Head of caudate nucleus (tissue), 42 donors: ENCODE results near the gene HMGCS2.

Experiments used
- DNase-seq, 42 donors: peaks; one replicate each; pipeline versions ENCODE4 v3.0.0 to v3.0.0-alpha.2; 2020 to 2021; ENCODE audit warnings: mixed read lengths in 7 of 42
- intact Hi-C: fragments of 100-400 bp; cut with DNase I; formaldehyde crosslinking; loops from one replicate; pipeline ENCODE4 v1.15.0; 2022

The HMGCS2 gene

GRCh38 chr1:119768778-119769177, at the start of gene HMGCS2:
HMGCS2 (minus strand) TSS chr1:119768905; CDS start chr1:119768844, 61 bp downstream.
- DNase-seq = peak in 1 of 42 donors; percentile 30
- intact Hi-C loops = no loop called here

GRCh38 chr1:119818181-119818580, 49.5 kb upstream of the HMGCS2 start:
- DNase-seq = no peak
- intact Hi-C loops = no loop called here

GRCh38 chr1:119816407-119816806, 47.7 kb upstream of the HMGCS2 start:
- DNase-seq = no peak
- intact Hi-C loops = no loop called here

GRCh38 chr1:119815928-119816327, 47.2 kb upstream of the HMGCS2 start:
- intact Hi-C loops = no loop called here
- no peak for DNase-seq

GRCh38 chr1:119815361-119815760, 46.7 kb upstream of the HMGCS2 start:
- intact Hi-C loops = no loop called here
- no peak for DNase-seq

- DNase-seq = no peak
- intact Hi-C loops = no loop called here
Measured at GRCh38 chr1:119814288-119814687, 45.6 kb upstream of the HMGCS2 start.

GRCh38 chr1:119811985-119812557, 43.4 kb upstream of the HMGCS2 start:
- intact Hi-C loops = no loop called here
- no peak for DNase-seq

- intact Hi-C loops = no loop called here
- DNase-seq = no peak
Measured at GRCh38 chr1:119811387-119811786, 42.7 kb upstream of the HMGCS2 start, which contains the start of gene REG4. REG4 (minus strand) TSS chr1:119811460; CDS start chr1:119808769, 2,691 bp downstream.

GRCh38 chr1:119808972-119809550, 40.4 kb upstream of the HMGCS2 start:
- intact Hi-C loops = no loop called here

GRCh38 chr1:119808491-119808890, 39.8 kb upstream of the HMGCS2 start:
- no peak for DNase-seq
- intact Hi-C loops = no loop called here

More at GRCh38 chr1:119808972-119809550, 40.4 kb upstream of the HMGCS2 start:
- peak; percentile 55 to 89 (median 78) for DNase-seq

GRCh38 chr1:119806489-119806888, 37.8 kb upstream of the HMGCS2 start:
- intact Hi-C loops = no loop called here
- no peak for DNase-seq

GRCh38 chr1:119805746-119806145, 37.0 kb upstream of the HMGCS2 start:
- intact Hi-C loops = no loop called here
- DNase-seq = no peak

- intact Hi-C loops = no loop called here
- no peak for DNase-seq
Measured at GRCh38 chr1:119805247-119805646, 36.5 kb upstream of the HMGCS2 start.

GRCh38 chr1:119799599-119800177, 31.0 kb upstream of the HMGCS2 start:
- no peak for DNase-seq
- intact Hi-C loops = no loop called here

GRCh38 chr1:119799003-119799402, 30.3 kb upstream of the HMGCS2 start:
- DNase-seq = no peak
- intact Hi-C loops = no loop called here

- no peak for DNase-seq
- intact Hi-C loops = no loop called here
Measured at GRCh38 chr1:119797606-119798005, 28.9 kb upstream of the HMGCS2 start.

- DNase-seq = no peak
- intact Hi-C loops = no loop called here
Measured at GRCh38 chr1:119797162-119797561, 28.5 kb upstream of the HMGCS2 start.

- no peak for DNase-seq
- intact Hi-C loops = no loop called here
Measured at GRCh38 chr1:119795261-119796200, 26.8 kb upstream of the HMGCS2 start.

- intact Hi-C loops = no loop called here
- no peak for DNase-seq
Measured at GRCh38 chr1:119794876-119795240, 26.2 kb upstream of the HMGCS2 start.
